ENCODE data around the gene HNRNPR.

DNA sequence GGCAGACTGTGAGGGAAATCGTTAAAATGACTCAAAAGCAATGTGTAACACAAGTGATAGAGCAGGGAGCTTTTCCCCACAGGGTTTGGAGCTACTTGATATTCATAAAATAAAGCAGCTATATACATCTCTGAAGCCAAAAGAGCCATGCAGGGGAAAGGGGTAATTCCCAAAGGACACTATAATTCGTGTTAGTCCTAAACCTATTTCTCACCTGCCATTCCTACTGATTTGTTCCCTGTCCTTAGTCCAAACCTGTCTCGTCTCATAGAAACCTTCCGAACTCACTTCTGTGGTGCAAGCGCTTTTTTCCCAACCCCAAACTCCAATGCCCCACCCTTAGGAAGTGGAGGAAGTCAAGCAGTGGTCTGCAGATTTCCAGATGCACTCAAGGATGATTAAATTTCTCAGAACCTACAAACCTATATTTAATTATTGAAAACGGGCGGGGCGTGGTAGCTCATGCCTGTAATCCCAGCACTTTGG, 946 bp upstream of the HNRNPR start:
- TF ChIP-seq, protein P1, sequence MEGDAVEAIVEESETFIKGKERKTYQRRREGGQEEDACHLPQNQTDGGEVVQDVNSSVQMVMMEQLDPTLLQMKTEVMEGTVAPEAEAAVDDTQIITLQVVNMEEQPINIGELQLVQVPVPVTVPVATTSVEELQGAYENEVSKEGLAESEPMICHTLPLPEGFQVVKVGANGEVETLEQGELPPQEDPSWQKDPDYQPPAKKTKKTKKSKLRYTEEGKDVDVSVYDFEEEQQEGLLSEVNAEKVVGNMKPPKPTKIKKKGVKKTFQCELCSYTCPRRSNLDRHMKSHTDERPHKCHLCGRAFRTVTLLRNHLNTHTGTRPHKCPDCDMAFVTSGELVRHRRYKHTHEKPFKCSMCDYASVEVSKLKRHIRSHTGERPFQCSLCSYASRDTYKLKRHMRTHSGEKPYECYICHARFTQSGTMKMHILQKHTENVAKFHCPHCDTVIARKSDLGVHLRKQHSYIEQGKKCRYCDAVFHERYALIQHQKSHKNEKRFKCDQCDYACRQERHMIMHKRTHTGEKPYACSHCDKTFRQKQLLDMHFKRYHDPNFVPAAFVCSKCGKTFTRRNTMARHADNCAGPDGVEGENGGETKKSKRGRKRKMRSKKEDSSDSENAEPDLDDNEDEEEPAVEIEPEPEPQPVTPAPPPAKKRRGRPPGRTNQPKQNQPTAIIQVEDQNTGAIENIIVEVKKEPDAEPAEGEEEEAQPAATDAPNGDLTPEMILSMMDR (IDR thresholded peaks at IDR 0.05): no peak
- TF ChIP-seq POLR2A (IDR thresholded peaks at IDR 0.05): no peak
- no peak for TF ChIP-seq EP300 (IDR thresholded peaks at IDR 0.05)
